Panc1 (cell line): Measurements from ENCODE around the gene VSIG10L2. TPM values are rescaled to one million over a fixed set of nuclear protein-coding genes. Genes with fewer than 3 reads are reported as not detected.

Experiments
- ATAC-seq: fragments of 200-7000 bp; cut with Tn5 transposase; 2 replicates; pipeline ENCODE4 v1.9.1; 2020; ENCODE audit warnings: mild to moderate bottlenecking, moderate library complexity
- BruUV-seq: library from RNA; stranded (reverse); fragments of 400-500 nt; replicated peaks from 2 replicates; lab custom pipeline; 2021; lab: Mats Ljungman, UMichigan
- CTCF ChIA-PET: fragments of 300-600 bp; sonication (Branson Sonifier 250); formaldehyde crosslinking; loops from one replicate; lab custom pipeline; 2022; ENCODE audit warnings: antibody characterized with exemption; lab: Charles Lee
- POLR2A ChIA-PET: fragments of 300-600 bp; sonication (Branson Sonifier 250); formaldehyde crosslinking; loops from one replicate; lab custom pipeline; 2022; ENCODE audit warnings: antibody characterized with exemption; lab: Charles Lee
- DNase-seq: peaks from one replicate; pipeline ENCODE4 v3.0.0-alpha.2; 2010; ENCODE audit warnings: low read depth, low spot score
- H3K27ac ChIP-seq: 2 replicates; pipeline ENCODE4 v1.5.1; 2011; ENCODE audit warnings: mild to moderate bottlenecking, low read length, inconsistent platforms
- H3K27me3 ChIP-seq: fragments of 200-500 bp; sonication (Bioruptor generic); 2 replicates; pipeline ENCODE4 v1.6.0; 2014; ENCODE audit warnings: low read length, inconsistent platforms; ENCODE audit not compliant: control insufficient read depth, insufficient read depth
- H3K36me3 ChIP-seq: fragments of 200-500 bp; sonication (Bioruptor generic); 2 replicates; pipeline ENCODE4 v1.5.1; 2014; ENCODE audit warnings: inconsistent platforms, mild to moderate bottlenecking, low read length, moderate library complexity; ENCODE audit not compliant: control insufficient read depth, insufficient read depth
- H3K4me1 ChIP-seq: 2 replicates; pipeline ENCODE4 v1.5.1; 2011; ENCODE audit warnings: inconsistent platforms, mild to moderate bottlenecking, low read length, moderate library complexity; ENCODE audit not compliant: control insufficient read depth, insufficient read depth
- H3K4me3 ChIP-seq, 2 experiments: 2 replicates each; pipeline ENCODE4 v1.5.1; 2011 to 2012; ENCODE audit warnings: low read depth in 2 of 2, low read length in 2 of 2, mild to moderate bottlenecking in 2 of 2, inconsistent platforms in 1 of 2, moderate library complexity in 1 of 2
- H3K9me3 ChIP-seq: fragments of 200-500 bp; sonication (Bioruptor generic); 2 replicates; pipeline ENCODE4 v1.5.1; 2014; ENCODE audit warnings: low read depth, mild to moderate bottlenecking, inconsistent platforms, low read length, moderate library complexity; ENCODE audit not compliant: control insufficient read depth, insufficient read depth
- CTCF ChIP-seq: fragments of 450-650 bp; IDR thresholded peaks from 2 replicates; pipeline ENCODE4 v1.5.1; 2017; ENCODE audit warnings: mild to moderate bottlenecking
- POLR2AphosphoS5 ChIP-seq: IDR thresholded peaks from 2 replicates; pipeline ENCODE4 v1.6.1; 2012; ENCODE audit warnings: mild to moderate bottlenecking, low read depth, low read length, moderate library complexity
- REST ChIP-seq, 2 experiments: IDR thresholded peaks; 2 replicates each; pipeline ENCODE4 v1.6.1; 2011 to 2012; ENCODE audit warnings: low read depth in 2 of 2, control low read depth in 1 of 2, low read length in 1 of 2, mild to moderate bottlenecking in 1 of 2, moderate library complexity in 1 of 2; ENCODE audit not compliant: insufficient read depth in 1 of 2
- SIN3A ChIP-seq: IDR thresholded peaks from 2 replicates; pipeline ENCODE4 v1.6.1; 2012; ENCODE audit warnings: low read depth, mild to moderate bottlenecking, low read length, moderate library complexity, borderline replicate concordance; ENCODE audit not compliant: insufficient read depth
- TCF7L2 ChIP-seq: IDR thresholded peaks from 2 replicates; pipeline ENCODE4 v1.6.1; 2011; ENCODE audit warnings: mild to moderate bottlenecking, low read depth, low read length, inconsistent platforms
- in situ Hi-C: cut with HindIII; loops from 2 replicates; pipeline ENCODE4 v1.10.0; 2016; ENCODE audit warnings: low sequenced_read_pairs, low pct_unique_long_range_greater_than_20kb
- intact Hi-C: fragments of 100-400 bp; cut with micrococcal nuclease; formaldehyde crosslinking; loops from one replicate; pipeline ENCODE4 v1.10.0; 2022; ENCODE audit not compliant: unreplicated experiment
- total RNA-seq: library from RNA; stranded (reverse); gene quantifications from one replicate; pipeline ENCODE4 v1.2.1, GENCODE V29; 2021; ENCODE audit not compliant: unreplicated experiment

Gene VSIG10L2
- total RNA-seq, 1 experiment from 2014 or later, result not detected

GRCh38 chr11:125935618-125936199 is 10.1 kb upstream of the VSIG10L2 start:
- CTCF ChIA-PET, result no interaction called here
- intact Hi-C loops, result no loop called here
- in situ Hi-C loops, result loop anchor here (25.0 kb wide), 1 partner anchor 277 kb away; the partner anchor contains the start of genes FAM118B and RPUSD4
- POLR2A ChIA-PET, result no interaction called here
- no peak for TF ChIP-seq CTCF
- no peak for TF ChIP-seq TCF7L2
- TF ChIP-seq REST (IDR thresholded peaks at IDR 0.05; ENCODE audit: insufficient read depth in 1 of 2, low read depth in 2 of 2, low read length in 1 of 2), result no peak
- TF ChIP-seq POLR2AphosphoS5, result no peak
- no peak for TF ChIP-seq SIN3A
- H3K4me1 ChIP-seq, result peaks cover 4% of the 10 kb centered on the region; the same call in 1 of the 2 replicates
- no peak overlapping the region for H3K4me3 ChIP-seq
- H3K27ac ChIP-seq, result no peak overlapping the region
- no peaks in the 10 kb centered on the region for H3K9me3 ChIP-seq
- DNase-seq (no peak), ATAC-seq (no peak)
- peaks cover 4% of the 10 kb centered on the region for H3K27me3 ChIP-seq
- no peaks in the 10 kb centered on the region for H3K36me3 ChIP-seq
- BruUV-seq, result no TSS peak

- POLR2A ChIA-PET, result no interaction called here
- Histone ChIP-seq H3K36me3 (no peaks in the 10 kb centered on the region), H3K4me3 (no peak overlapping the region), H3K9me3 (no peaks in the 10 kb centered on the region), H3K27me3 (no peaks in the 10 kb centered on the region), H3K4me1 (no peaks in the 10 kb centered on the region), H3K27ac (no peak overlapping the region)
- DNase-seq, result no peak
- BruUV-seq, result no TSS peak
- intact Hi-C loops (no loop called here), in situ Hi-C loops (loop anchor here (25.0 kb wide), 1 partner anchor 274 kb away; the partner anchor contains the start of genes FAM118B and RPUSD4)
- CTCF ChIA-PET, result no interaction called here
- ATAC-seq, result no peak
- no peak for TF ChIP-seq TCF7L2
- TF ChIP-seq POLR2AphosphoS5, result no peak
- no peak for TF ChIP-seq REST (IDR thresholded peaks at IDR 0.05; ENCODE audit: insufficient read depth in 1 of 2, low read depth in 2 of 2, low read length in 1 of 2)
- no peak for TF ChIP-seq SIN3A
- TF ChIP-seq CTCF, result no peak
These were observed 7.4 kb upstream of the VSIG10L2 start for GRCh38 chr11:125938418-125938817.
